PC-3 (cell line): ENCODE data around the gene NOXA1.

Experiments used
- CTCF ChIP-seq: fragments of 300-600 bp; sonication (generic); conservative IDR thresholded peaks from 2 replicates; pipeline ENCODE4 v1.5.1; 2017; ENCODE audit warnings: antibody characterized with exemption, low read depth, mild to moderate bottlenecking, low read length
- EZH2 ChIP-seq: fragments of 300-600 bp; sonication (generic); IDR thresholded peaks from one replicate; pipeline ENCODE4 v1.6.1; 2017; ENCODE audit warnings: antibody characterized with exemption, mild to moderate bottlenecking, low read length; ENCODE audit not compliant: unreplicated experiment
- EZH2phosphoT487 ChIP-seq: fragments of 300-600 bp; sonication (generic); IDR thresholded peaks from 2 replicates; pipeline ENCODE4 v1.6.1; 2018; ENCODE audit warnings: mild to moderate bottlenecking, antibody characterized with exemption, low read length, borderline replicate concordance

- TF ChIP-seq CTCF (no peak), EZH2 (no peak), EZH2phosphoT487 (no peak)
Measured at GRCh38 chr9:137479892-137480685, 56.9 kb downstream of the NOXA1 start.
